Vagina (tissue), 2 donors: ENCODE measurements around the gene NUMA1. TPM values are rescaled to one million over a fixed set of nuclear protein-coding genes. Genes with fewer than 3 reads are reported as not detected.

ENCODE experiments used
- DNase-seq, 2 donors: peaks; one replicate each; pipeline ENCODE4 v3.0.0-alpha.2; 2017; ENCODE audit errors: extremely low spot score in 2 of 2
- H3K27ac ChIP-seq: fragments of 200-600 bp; sonication (generic); one replicate; pipeline ENCODE4 v1.5.1; 2019
- H3K27me3 ChIP-seq: fragments of 200-600 bp; sonication (generic); one replicate; pipeline ENCODE4 v1.5.1; 2019
- H3K36me3 ChIP-seq, 2 donors: fragments of 200-600 bp; sonication (generic); one replicate each; pipeline ENCODE4 v1.5.1; 2017 to 2019
- H3K4me1 ChIP-seq: fragments of 200-600 bp; sonication (generic); one replicate; pipeline ENCODE4 v1.5.1; 2019
- H3K4me3 ChIP-seq, 2 donors: fragments of 200-600 bp; sonication (generic); 1 replicate in 1 of 2; 2 replicates in 1 of 2; pipeline ENCODE4 v1.5.1; 2016 to 2019
- H3K9me3 ChIP-seq: fragments of 200-600 bp; sonication (generic); one replicate; pipeline ENCODE4 v1.5.1; 2019
- POLR2A ChIP-seq, 2 donors: fragments of 450-650 bp; IDR thresholded peaks; one replicate each; pipeline ENCODE4 v1.6.1; 2017; ENCODE audit warnings: antibody characterized with exemption in 2 of 2, mild to moderate bottlenecking in 2 of 2, moderate library complexity in 2 of 2
- POLR2AphosphoS5 ChIP-seq, 2 donors: sonication (generic); formaldehyde crosslinking; IDR thresholded peaks; one replicate each; pipeline ENCODE4 v1.9.0; 2017; ENCODE audit warnings: antibody characterized with exemption in 2 of 2, mild to moderate bottlenecking in 2 of 2, low read depth in 1 of 2; ENCODE audit not compliant: insufficient read depth in 1 of 2
- intact Hi-C: fragments of 100-400 bp; cut with DNase I; formaldehyde crosslinking; loops from one replicate; pipeline ENCODE4 v1.15.1; 2023
- total RNA-seq: library from RNA; depleted of rRNA; stranded (reverse); fragments of >200 nt; gene quantifications from one replicate; pipeline ENCODE4 v1.2.3, GENCODE V29; 2016
- TF ChIP-seq, protein P1 (sequence below), 3 experiments: fragments of 450-650 bp in 2 of 3; fragments of 200-600 bp in 1 of 3; sonication (generic) in 1 of 3; IDR thresholded peaks; one replicate each; pipeline ENCODE4 v1.5.1; 2017 to 2019; ENCODE audit warnings: antibody characterized with exemption in 3 of 3, mild to moderate bottlenecking in 2 of 3, moderate library complexity in 2 of 3

Gene NUMA1
- total RNA-seq, 1 donor from 2014 or later: 314 TPM

DNA sequence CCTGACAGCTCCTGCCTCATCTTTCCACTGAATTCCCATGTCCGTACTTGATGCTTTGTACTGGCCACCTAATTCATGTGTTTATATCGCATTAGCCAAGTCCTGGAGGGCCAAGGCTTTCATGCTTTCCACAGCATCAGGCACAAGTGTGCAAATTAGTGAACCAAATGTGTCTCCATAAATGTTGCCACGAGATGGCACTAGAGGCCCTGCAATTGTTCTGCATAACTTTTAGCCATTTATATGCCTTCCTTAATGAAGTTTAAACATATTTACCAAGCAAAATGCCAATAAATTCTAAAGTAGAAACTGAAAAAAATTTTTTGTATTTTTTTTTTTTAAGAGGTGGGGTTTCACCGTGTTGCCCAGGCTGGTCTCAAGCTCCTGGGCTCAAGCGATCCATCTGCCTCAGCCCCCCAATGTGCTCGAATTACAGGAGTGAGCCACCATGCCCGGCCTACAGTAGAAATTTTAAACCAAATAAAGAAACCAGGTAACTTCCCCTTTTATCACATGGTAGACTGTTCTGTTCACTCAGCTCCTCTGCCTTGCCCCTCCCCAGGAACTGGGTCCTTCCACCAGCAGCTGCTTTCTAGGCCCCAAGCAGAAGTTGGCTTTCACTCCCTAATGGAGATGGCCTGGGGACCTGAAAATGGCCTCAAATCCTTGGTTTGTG lies 102.5 kb downstream of the NUMA1 start:
- Histone ChIP-seq H3K27ac (no peak overlapping the region), H3K36me3 (no peaks in the 10 kb centered on the region), H3K4me3 (no peak overlapping the region), H3K9me3 (no peaks in the 10 kb centered on the region), H3K27me3 (no peaks in the 10 kb centered on the region), H3K4me1 (no peaks in the 10 kb centered on the region)
- DNase-seq: no peak
- no peak for TF ChIP-seq POLR2A (IDR thresholded peaks at IDR 0.05)
- TF ChIP-seq, protein P1, sequence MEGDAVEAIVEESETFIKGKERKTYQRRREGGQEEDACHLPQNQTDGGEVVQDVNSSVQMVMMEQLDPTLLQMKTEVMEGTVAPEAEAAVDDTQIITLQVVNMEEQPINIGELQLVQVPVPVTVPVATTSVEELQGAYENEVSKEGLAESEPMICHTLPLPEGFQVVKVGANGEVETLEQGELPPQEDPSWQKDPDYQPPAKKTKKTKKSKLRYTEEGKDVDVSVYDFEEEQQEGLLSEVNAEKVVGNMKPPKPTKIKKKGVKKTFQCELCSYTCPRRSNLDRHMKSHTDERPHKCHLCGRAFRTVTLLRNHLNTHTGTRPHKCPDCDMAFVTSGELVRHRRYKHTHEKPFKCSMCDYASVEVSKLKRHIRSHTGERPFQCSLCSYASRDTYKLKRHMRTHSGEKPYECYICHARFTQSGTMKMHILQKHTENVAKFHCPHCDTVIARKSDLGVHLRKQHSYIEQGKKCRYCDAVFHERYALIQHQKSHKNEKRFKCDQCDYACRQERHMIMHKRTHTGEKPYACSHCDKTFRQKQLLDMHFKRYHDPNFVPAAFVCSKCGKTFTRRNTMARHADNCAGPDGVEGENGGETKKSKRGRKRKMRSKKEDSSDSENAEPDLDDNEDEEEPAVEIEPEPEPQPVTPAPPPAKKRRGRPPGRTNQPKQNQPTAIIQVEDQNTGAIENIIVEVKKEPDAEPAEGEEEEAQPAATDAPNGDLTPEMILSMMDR (IDR thresholded peaks at IDR 0.05): peak; percentile 10 to 62 (median 47)
- intact Hi-C loops: no loop called here

DNA sequence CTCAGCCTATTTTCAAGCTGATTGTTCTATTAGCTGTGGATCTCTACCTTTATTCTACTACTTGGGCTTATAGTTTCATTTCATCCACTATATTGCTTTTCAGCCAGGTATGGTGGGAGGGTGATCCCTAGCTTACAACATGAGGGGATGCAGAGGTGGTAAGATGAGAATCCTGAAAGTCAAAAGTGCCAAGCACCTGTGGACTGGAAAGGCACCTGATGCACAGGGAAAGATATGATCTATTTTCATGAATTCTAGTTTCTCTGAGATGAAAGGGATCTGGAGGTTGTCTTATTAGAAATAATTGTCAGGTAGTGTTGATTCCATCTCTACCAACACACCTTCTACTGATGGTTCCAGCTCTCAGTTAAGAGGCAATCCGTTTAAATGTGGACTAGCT lies 103.3 kb downstream of the NUMA1 start:
- intact Hi-C loops: no loop called here
- Histone ChIP-seq H3K27ac (no peak overlapping the region), H3K36me3 (no peaks in the 10 kb centered on the region), H3K4me1 (no peaks in the 10 kb centered on the region), H3K27me3 (no peaks in the 10 kb centered on the region), H3K9me3 (no peaks in the 10 kb centered on the region), H3K4me3 (no peak overlapping the region)
- DNase-seq: no peak
- TF ChIP-seq POLR2A (IDR thresholded peaks at IDR 0.05): no peak
- no peak for TF ChIP-seq POLR2AphosphoS5 (IDR thresholded peaks at IDR 0.05; ENCODE audit: insufficient read depth in 1 of 2, low read depth in 1 of 2)
- TF ChIP-seq, protein P1 (IDR thresholded peaks at IDR 0.05): no peak

DNA sequence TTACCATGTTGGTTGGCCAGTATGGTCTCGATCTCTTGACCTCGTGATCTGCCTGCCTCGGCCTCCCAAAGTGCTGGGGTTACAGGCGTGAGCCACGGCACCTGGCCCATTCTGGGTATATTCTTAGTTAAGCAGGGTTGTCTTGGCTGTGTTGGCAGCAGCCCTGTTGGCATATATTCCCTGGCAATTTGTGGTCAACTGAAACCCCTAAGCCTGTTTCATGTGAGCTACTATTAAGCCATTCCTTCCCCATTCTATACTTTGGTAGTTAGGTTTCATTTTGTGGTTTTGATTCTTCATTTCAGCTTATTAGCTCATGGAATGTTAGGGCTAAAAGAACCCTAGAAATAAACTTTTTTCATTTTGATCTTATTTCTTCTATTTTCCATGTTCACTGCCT lies 103.8 kb downstream of the NUMA1 start:
- no peaks in the 10 kb centered on the region for H3K36me3 ChIP-seq
- H3K4me3 ChIP-seq: no peak overlapping the region
- intact Hi-C loops: no loop called here
- H3K4me1 ChIP-seq: no peaks in the 10 kb centered on the region
- H3K9me3 ChIP-seq: no peaks in the 10 kb centered on the region
- no peak for DNase-seq
- no peak for TF ChIP-seq POLR2AphosphoS5 (IDR thresholded peaks at IDR 0.05; ENCODE audit: insufficient read depth in 1 of 2, low read depth in 1 of 2)
- TF ChIP-seq POLR2A (IDR thresholded peaks at IDR 0.05): no peak
- TF ChIP-seq, protein P1 (IDR thresholded peaks at IDR 0.05): no peak
- no peak overlapping the region for H3K27ac ChIP-seq
- no peaks in the 10 kb centered on the region for H3K27me3 ChIP-seq

DNA sequence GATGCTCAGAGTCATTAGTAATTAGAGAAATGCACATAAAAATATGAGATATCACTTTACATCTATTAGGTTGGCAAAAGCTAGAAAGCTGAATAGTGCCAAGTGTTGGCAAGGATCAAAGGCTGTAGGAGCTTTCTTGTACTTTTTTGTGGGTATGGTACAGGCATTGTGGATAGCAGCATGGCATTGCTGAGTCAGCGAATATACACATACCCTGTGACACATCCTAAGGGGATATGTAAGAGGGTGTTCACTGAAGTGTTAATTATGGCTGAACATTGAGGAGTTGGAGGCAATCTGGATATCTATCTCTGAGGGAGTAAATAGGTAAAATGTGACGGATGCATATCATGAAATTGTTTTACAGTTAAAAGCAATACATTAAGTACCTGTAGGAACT lies 108.7 kb downstream of the NUMA1 start:
- TF ChIP-seq, protein P1 (IDR thresholded peaks at IDR 0.05): no peak
- TF ChIP-seq POLR2A (IDR thresholded peaks at IDR 0.05) (no peak), POLR2AphosphoS5 (IDR thresholded peaks at IDR 0.05; ENCODE audit: insufficient read depth in 1 of 2, low read depth in 1 of 2) (no peak)
- intact Hi-C loops: no loop called here
- Histone ChIP-seq H3K9me3 (no peaks in the 10 kb centered on the region), H3K27me3 (no peaks in the 10 kb centered on the region), H3K36me3 (no peaks in the 10 kb centered on the region), H3K27ac (no peak overlapping the region), H3K4me1 (no peaks in the 10 kb centered on the region), H3K4me3 (no peak overlapping the region)
- no peak for DNase-seq

DNA sequence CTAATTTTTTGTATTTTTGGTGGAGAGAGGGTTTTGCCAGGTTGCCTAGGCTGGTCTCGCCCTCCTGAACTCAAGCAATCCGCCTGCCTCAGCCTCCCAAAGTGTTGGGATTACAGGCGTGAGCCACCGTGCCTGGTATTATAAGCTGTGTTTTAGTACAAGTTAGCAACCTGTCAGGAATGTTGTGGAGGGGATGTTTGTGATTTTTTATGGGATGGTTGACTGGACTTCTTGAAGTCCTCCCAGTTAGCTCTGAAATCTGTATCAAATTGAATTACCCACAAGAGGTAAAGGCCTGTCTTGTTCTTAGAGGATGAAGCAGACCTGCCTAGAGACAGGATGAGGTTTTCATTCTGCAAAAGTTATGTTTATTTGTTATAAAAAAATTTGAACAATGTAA lies 115.7 kb downstream of the NUMA1 start:
- Histone ChIP-seq H3K4me1 (no peaks in the 10 kb centered on the region), H3K27ac (no peak overlapping the region), H3K9me3 (no peaks in the 10 kb centered on the region), H3K4me3 (no peak overlapping the region), H3K36me3 (peaks cover 0 to 22% of the 10 kb centered on the region in 2 donors), H3K27me3 (no peaks in the 10 kb centered on the region)
- DNase-seq: no peak
- intact Hi-C loops: no loop called here
- TF ChIP-seq, protein P1 (IDR thresholded peaks at IDR 0.05): no peak
- TF ChIP-seq POLR2A (IDR thresholded peaks at IDR 0.05) (no peak), POLR2AphosphoS5 (IDR thresholded peaks at IDR 0.05; ENCODE audit: insufficient read depth in 1 of 2, low read depth in 1 of 2) (no peak)
